ENCODE results near the gene KIR2DL1. TPM values are rescaled to one million over a fixed set of nuclear protein-coding genes. Genes with fewer than 3 reads are reported as not detected.
"Not testable (repeated sequence)": the region's sequence is repeated elsewhere in the genome, so short reads cannot be mapped to it uniquely, and the experiment has no call there.

KIR2DL1 gene
- total RNA-seq (2014; rRNA removed; shearing (Covaris generic)) = not detected in 2 replicates

- not testable (repeated sequence) for DNase-seq (ENCODE audit: low spot score)
Observed at GRCh38 chr19:54769646-54770045, at the start of gene KIR2DL1. TSS of gene KIR2DL1 (plus strand) at chr19:54769793. CDS start at chr19:54769851, 58 bp downstream.

GRCh38 chr19:54724142-54724541 lies 45.5 kb upstream of the KIR2DL1 start, which contains the start of gene KIR3DL3:
TSS of gene KIR3DL3 (plus strand) at chr19:54724442. CDS start at chr19:54724497, 55 bp downstream.
- DNase-seq (ENCODE audit: low spot score) = no peak

GRCh38 chr19:54724644-54725043 lies 44.9 kb upstream of the KIR2DL1 start:
- no peak for DNase-seq (ENCODE audit: low spot score)

- no peak for DNase-seq (ENCODE audit: low spot score)
Observed at GRCh38 chr19:54725321-54725720, 44.3 kb upstream of the KIR2DL1 start.

DNA sequence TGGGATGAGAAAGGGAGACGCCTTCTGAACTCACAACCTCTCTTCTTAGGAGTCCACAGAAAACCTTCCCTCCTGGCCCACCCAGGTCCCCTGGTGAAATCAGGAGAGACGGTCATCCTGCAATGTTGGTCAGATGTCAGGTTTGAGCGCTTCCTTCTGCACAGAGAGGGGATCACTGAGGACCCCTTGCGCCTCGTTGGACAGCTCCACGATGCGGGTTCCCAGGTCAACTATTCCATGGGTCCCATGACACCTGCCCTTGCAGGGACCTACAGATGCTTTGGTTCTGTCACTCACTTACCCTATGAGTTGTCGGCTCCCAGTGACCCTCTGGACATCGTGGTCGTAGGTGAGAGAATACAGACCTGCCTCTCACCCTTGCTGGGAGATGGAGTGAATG lies 42.0 kb upstream of the KIR2DL1 start:
- no peak for DNase-seq (ENCODE audit: low spot score)

- no peak for DNase-seq (ENCODE audit: low spot score)
Observed at GRCh38 chr19:54728167-54728566, 41.4 kb upstream of the KIR2DL1 start.

GRCh38 chr19:54729416-54730188 lies 40.0 kb upstream of the KIR2DL1 start:
- no peak for DNase-seq (ENCODE audit: low spot score)

DNA sequence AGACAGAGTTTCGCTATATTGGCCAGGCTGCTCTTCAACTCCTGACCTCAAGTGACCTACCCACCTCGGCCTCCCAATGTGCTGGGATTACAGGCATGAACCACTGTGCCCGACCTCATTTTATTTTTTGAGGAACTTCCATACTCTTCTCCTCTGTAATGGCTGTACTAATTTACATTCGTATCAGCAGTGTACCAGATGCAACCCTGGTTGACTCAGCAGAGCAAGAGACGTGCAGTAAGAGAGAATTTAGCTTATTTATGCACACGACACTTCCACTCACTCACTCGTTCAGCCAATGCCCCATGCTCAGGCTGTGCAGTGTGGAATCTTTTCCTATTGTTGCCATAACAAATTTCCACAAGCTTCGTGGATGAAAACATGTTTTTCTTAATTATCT lies 38.4 kb upstream of the KIR2DL1 start:
- DNase-seq (ENCODE audit: low spot score) = no peak

GRCh38 chr19:54738306-54738705 lies 31.3 kb upstream of the KIR2DL1 start, which contains the start of gene KIR2DL3:
TSS of gene KIR2DL3 (plus strand) at chr19:54738513. CDS start at chr19:54738546, 33 bp downstream.
- not testable (repeated sequence) for DNase-seq (ENCODE audit: low spot score)

DNA sequence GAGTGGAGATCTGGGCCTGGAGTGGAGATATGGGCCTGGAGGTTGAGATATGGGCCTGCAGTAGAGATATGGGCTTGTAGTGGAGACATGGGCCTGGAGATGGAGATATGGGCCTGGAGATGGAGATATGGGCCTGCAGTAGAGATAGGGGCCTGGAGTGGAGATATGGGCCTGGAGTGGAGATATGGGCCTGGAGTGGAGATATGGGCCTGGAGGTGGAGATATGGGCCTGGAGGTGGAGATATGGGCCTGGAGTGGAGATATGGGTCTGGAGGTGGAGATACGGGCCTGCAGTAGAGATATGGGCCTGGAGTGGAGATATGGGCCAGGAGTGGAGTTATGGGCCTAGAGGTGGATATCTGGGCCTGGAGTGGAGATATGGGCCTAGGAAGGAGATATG lies 30.9 kb upstream of the KIR2DL1 start:
- no peak for DNase-seq (ENCODE audit: low spot score)

GRCh38 chr19:54739587-54740497 lies 29.8 kb upstream of the KIR2DL1 start:
- DNase-seq (ENCODE audit: low spot score) = no peak

- DNase-seq (ENCODE audit: low spot score) = not testable (repeated sequence)
Observed at GRCh38 chr19:54741950-54742349, 27.6 kb upstream of the KIR2DL1 start.

- not testable (repeated sequence) for DNase-seq (ENCODE audit: low spot score)
Observed at GRCh38 chr19:54744080-54744479, 25.5 kb upstream of the KIR2DL1 start.

DNA sequence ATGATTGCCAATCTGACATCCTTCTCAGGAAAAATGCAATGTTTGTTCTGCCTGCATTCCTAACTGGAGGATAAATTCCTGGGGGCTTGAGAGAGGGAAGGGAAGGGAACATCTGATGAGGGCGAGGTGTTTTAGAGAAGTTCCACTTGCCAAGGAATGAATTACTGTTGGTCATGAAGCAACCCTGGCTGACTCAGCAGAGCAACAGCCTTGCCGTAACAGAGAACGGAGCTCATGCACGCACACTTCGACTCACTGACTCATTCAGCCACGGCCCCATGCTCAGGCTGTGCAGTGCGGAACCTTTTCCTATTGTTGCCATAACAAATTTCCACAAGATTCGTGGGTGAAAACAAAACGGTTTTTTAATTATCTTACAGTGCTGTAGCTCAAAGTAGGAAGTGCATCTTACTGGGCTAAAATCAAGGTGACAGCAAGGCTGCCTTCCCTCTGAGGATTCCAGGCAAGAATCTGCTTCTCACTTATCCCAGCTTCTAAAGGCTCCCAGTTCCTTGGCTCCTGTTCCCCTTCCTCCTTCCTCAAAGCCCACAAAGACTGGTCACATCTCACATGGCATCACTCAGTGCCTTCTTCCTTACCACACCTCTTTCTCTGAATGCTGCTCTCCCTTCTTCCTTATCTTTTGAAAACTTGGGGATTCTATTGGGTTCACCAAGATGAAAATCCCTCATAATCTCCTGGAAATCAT lies 21.8 kb upstream of the KIR2DL1 start:
- DNase-seq (ENCODE audit: low spot score) = peak; percentile 45

GRCh38 chr19:54750276-54750675 lies 19.3 kb upstream of the KIR2DL1 start:
- not testable (repeated sequence) for DNase-seq (ENCODE audit: low spot score)

GRCh38 chr19:54756204-54757110 lies 13.1 kb upstream of the KIR2DL1 start:
- not testable (repeated sequence) for DNase-seq (ENCODE audit: low spot score)

GRCh38 chr19:54758577-54758976 lies 11.0 kb upstream of the KIR2DL1 start:
- DNase-seq (ENCODE audit: low spot score) = not testable (repeated sequence)

GRCh38 chr19:54764219-54764618 lies 5.4 kb upstream of the KIR2DL1 start:
- peak; percentile 16 for DNase-seq (ENCODE audit: low spot score)

GRCh38 chr19:54766464-54766863 lies 3.1 kb upstream of the KIR2DL1 start:
- DNase-seq (ENCODE audit: low spot score) = not testable (repeated sequence)

DNA sequence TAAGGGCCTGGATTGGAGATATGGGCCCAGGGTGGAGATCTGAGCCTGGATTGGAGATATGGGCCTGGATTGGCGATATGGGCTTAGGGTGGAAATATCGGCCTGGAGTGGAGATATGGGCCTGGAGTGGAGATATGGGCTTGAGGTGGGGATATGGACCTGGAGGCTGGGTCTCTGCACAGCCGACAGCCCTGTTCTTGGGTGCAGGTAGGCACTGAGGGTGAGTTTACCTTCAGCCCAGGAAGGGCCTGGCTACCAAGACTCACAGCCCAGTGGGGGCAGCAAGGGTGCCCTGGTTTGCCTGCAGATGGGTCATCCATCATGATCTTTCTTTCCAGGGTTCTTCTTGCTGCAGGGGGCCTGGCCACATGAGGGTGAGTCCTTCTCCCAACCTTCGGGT lies 918 bp downstream of the KIR2DL1 start:
- not testable (repeated sequence) for DNase-seq (ENCODE audit: low spot score)
